Measurements from ENCODE around the gene IL2RG.

- no peak for TF ChIP-seq CTCF (IDR thresholded peaks at IDR 0.05; ENCODE audit: low read depth, low read length)
- no peak for TF ChIP-seq MAX (IDR thresholded peaks at IDR 0.05; ENCODE audit: low read depth, low read length)
- no peak for TF ChIP-seq MYC (IDR thresholded peaks at IDR 0.05; ENCODE audit: low read depth, low read length)
These were observed 9.1 kb downstream of the IL2RG start for GRCh38 chrX:71102292-71102691.

All from NB4 (cell line).